ENCODE measurements around the gene ROCK2. TPM values are rescaled to one million over a fixed set of nuclear protein-coding genes. Genes with fewer than 3 reads are reported as not detected.

Gene ROCK2
- total and polyA plus RNA-seq, 10 donors: 4.0 to 89.6 (median 65.8) TPM

- Histone ChIP-seq H3K4me3 (no peak overlapping the region), H3K27me3 (replicated peaks in 1 of 7) (no peaks in the 10 kb centered on the region), H3K9me3 (no peaks in the 10 kb centered on the region), H3K4me1 (no peaks in the 10 kb centered on the region), H3K27ac (no peak overlapping the region), H3K36me3 (peaks cover 0 to 100% (median 67%) of the 10 kb centered on the region in 6 donors)
- WGBS, 5 donors: 94 to 99% (median 95%) methylated on average over 3 of the region's 3 CpGs
- DNase-seq: no peak
- intact Hi-C loops (cut with DNase I; ENCODE audit: low total_unique reads): no loop called here
- no peak for TF ChIP-seq POLR2A (IDR thresholded peaks at IDR 0.05)
- no peak for TF ChIP-seq CTCF (IDR thresholded peaks at IDR 0.05 in 8 of 11, conservative IDR thresholded peaks at IDR 0.05 in 3 of 11)
- no peak for TF ChIP-seq POLR2AphosphoS5 (IDR thresholded peaks at IDR 0.05)
These were observed 129.0 kb downstream of the ROCK2 start for GRCh38 chr2:11215407-11215806.

- intact Hi-C loops (cut with DNase I; ENCODE audit: low total_unique reads): no loop called here
- TF ChIP-seq POLR2A (IDR thresholded peaks at IDR 0.05) (no peak), POLR2AphosphoS5 (IDR thresholded peaks at IDR 0.05) (no peak), CTCF (IDR thresholded peaks at IDR 0.05 in 8 of 11, conservative IDR thresholded peaks at IDR 0.05 in 3 of 11) (no peak)
- Histone ChIP-seq H3K9me3 (no peaks in the 10 kb centered on the region), H3K36me3 (peaks cover 0 to 100% (median 64%) of the 10 kb centered on the region in 6 donors), H3K27me3 (replicated peaks in 1 of 7) (no peaks in the 10 kb centered on the region), H3K27ac (no peak overlapping the region), H3K4me3 (no peak overlapping the region), H3K4me1 (no peaks in the 10 kb centered on the region)
- WGBS, 5 donors: 89 to 95% (median 91%) methylated on average over 4 of the region's 4 CpGs
- DNase-seq: no peak
These were observed 129.7 kb downstream of the ROCK2 start for GRCh38 chr2:11214770-11215169.

- Histone ChIP-seq H3K4me3 (no peak overlapping the region), H3K4me1 (no peaks in the 10 kb centered on the region), H3K27ac (no peak overlapping the region), H3K36me3 (peaks cover 0 to 100% (median 63%) of the 10 kb centered on the region in 6 donors), H3K9me3 (no peaks in the 10 kb centered on the region), H3K27me3 (replicated peaks in 1 of 7) (no peaks in the 10 kb centered on the region)
- intact Hi-C loops (cut with DNase I; ENCODE audit: low total_unique reads): no loop called here
- 94 to 98% (median 95%) methylated on average over 1 of the region's 1 CpG for WGBS, 5 donors
- DNase-seq: no peak
- TF ChIP-seq POLR2A (IDR thresholded peaks at IDR 0.05) (no peak), CTCF (IDR thresholded peaks at IDR 0.05 in 8 of 11, conservative IDR thresholded peaks at IDR 0.05 in 3 of 11) (no peak)
These were observed 130.5 kb downstream of the ROCK2 start for GRCh38 chr2:11213975-11214374.

- intact Hi-C loops (cut with DNase I; ENCODE audit: low total_unique reads): no loop called here
- no peaks in the 10 kb centered on the region for H3K9me3 ChIP-seq
- peaks cover 0 to 100% (median 59%) of the 10 kb centered on the region in 6 donors for H3K36me3 ChIP-seq
- no peak for TF ChIP-seq POLR2A (IDR thresholded peaks at IDR 0.05)
- no peak for TF ChIP-seq POLR2AphosphoS5 (IDR thresholded peaks at IDR 0.05)
- TF ChIP-seq CTCF (IDR thresholded peaks at IDR 0.05 in 8 of 11, conservative IDR thresholded peaks at IDR 0.05 in 3 of 11): no peak
- H3K27me3 ChIP-seq (replicated peaks in 1 of 7): no peaks in the 10 kb centered on the region
- 96 to 98% (median 96%) methylated on average over 5 of the region's 5 CpGs for WGBS, 5 donors
- DNase-seq: no peak
- no peaks in the 10 kb centered on the region for H3K4me1 ChIP-seq
- H3K4me3 ChIP-seq: no peak overlapping the region
- no peak overlapping the region for H3K27ac ChIP-seq
These were observed 131.3 kb downstream of the ROCK2 start for GRCh38 chr2:11213090-11213638.
